PFSK-1 (cell line): ENCODE measurements around the gene DPYD.

Source experiments
- FOXP2 ChIP-seq: optimal IDR thresholded peaks from 2 replicates; pipeline ENCODE3; 2011; ENCODE audit warnings: borderline replicate concordance, control low read depth, inconsistent platforms; ENCODE audit not compliant: insufficient read depth; ENCODE audit errors: extremely low read length, extremely low read depth
- POLR2AphosphoS5 ChIP-seq: IDR thresholded peaks from 2 replicates; pipeline ENCODE4 v1.6.1; 2012; ENCODE audit warnings: low read depth, mild to moderate bottlenecking, control low read depth, low read length, moderate library complexity
- REST ChIP-seq, 2 experiments: IDR thresholded peaks; 2 replicates each; pipeline versions ENCODE4 v1.6.1 to v1.8.0; 2011 to 2012; ENCODE audit warnings: low read depth in 2 of 2, low read length in 2 of 2, control low read depth in 1 of 2, inconsistent platforms in 1 of 2, mild to moderate bottlenecking in 1 of 2, moderate library complexity in 1 of 2; ENCODE audit not compliant: insufficient read depth in 1 of 2
- SIN3A ChIP-seq: IDR thresholded peaks from 2 replicates; pipeline ENCODE4 v1.6.1; 2012; ENCODE audit warnings: mild to moderate bottlenecking, low read length, moderate library complexity, borderline replicate concordance; ENCODE audit not compliant: insufficient read depth
- TAF1 ChIP-seq: IDR thresholded peaks from 2 replicates; pipeline ENCODE4 v1.6.1; 2012; ENCODE audit warnings: low read length, control low read depth, borderline replicate concordance; ENCODE audit not compliant: insufficient read depth

Gene DPYD

GRCh38 chr1:97204468-97204867 is 716.4 kb downstream of the DPYD start:
- no peak for TF ChIP-seq FOXP2
- no peak for TF ChIP-seq TAF1
- no peak for TF ChIP-seq POLR2AphosphoS5
- TF ChIP-seq SIN3A = no peak
- no peak for TF ChIP-seq REST (IDR thresholded peaks at IDR 0.05; ENCODE audit: insufficient read depth in 1 of 2, low read depth in 2 of 2, low read length in 2 of 2)

DNA sequence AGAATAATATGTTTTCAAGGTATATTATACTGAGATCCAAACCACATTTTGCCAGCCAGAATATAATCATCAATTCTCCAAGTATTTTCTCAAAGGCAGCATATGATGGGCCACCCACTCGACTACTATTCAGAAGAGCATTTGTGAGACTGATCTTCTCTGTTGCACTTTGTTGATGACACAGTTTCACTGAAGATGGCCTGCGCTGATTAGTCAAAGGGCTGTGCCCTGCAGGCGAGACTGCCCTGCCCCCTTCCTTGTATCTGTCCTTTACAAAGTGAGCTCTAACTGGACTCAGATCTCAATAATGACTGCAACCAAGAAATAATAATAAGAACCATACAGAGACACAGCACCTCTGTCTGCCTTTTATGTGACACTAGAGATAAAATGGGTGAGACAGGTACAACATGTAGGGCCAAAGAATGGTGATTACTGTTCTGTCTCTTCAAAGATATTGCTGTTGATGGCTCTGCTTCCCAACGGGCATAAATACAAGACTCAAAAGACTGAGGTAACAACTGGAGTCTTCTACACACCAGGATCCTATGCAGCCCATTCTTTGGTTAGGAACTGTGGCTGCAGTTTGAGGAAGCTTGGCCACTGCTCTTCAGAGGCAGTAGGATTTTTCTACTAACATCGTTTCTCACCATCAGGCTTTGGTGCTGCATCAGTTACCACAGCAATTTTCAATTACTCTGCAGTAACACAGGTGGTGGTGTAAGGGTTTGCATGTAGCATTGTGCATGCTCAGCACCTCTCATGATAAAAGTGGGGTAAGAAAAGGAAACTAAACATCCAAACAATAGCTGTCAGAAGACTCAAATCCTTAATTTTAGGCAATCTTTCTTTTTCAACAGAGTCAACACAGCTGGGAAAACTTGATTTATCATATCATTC is 718.1 kb downstream of the DPYD start:
- TF ChIP-seq TAF1 = no peak
- TF ChIP-seq FOXP2 = no peak
- TF ChIP-seq SIN3A = no peak
- TF ChIP-seq POLR2AphosphoS5 = no peak
- no peak for TF ChIP-seq REST (IDR thresholded peaks at IDR 0.05; ENCODE audit: insufficient read depth in 1 of 2, low read depth in 2 of 2, low read length in 2 of 2)

- TF ChIP-seq POLR2AphosphoS5 (no peak), REST (IDR thresholded peaks at IDR 0.05; ENCODE audit: insufficient read depth in 1 of 2, low read depth in 2 of 2, low read length in 2 of 2) (no peak), TAF1 (no peak), SIN3A (no peak), FOXP2 (no peak)
Measured at GRCh38 chr1:97201641-97202040, 719.2 kb downstream of the DPYD start.

DNA sequence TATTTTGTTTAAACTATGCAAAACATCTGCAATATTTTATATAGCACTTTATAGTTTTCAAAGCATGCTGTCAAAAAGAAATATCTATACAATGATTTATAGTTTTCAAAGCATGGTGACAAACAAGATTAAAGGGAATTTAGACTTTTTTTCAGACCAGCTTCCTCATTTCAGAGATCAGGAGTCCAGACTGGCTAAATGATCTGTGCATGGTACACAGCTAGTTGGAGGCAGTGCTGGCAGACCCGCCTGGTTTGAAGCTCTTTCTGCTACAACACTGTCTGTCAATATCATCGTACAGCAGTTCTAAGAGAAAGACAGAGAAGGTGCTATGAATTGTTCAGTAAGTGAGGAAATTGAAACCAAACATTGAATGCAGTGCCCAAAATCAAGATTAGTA is 720.2 kb downstream of the DPYD start:
- TF ChIP-seq FOXP2 (no peak), SIN3A (no peak), REST (IDR thresholded peaks at IDR 0.05; ENCODE audit: insufficient read depth in 1 of 2, low read depth in 2 of 2, low read length in 2 of 2) (no peak), TAF1 (no peak), POLR2AphosphoS5 (no peak)
